Effector CD8-positive, alpha-beta T cell (primary cell): ENCODE data around the gene HOXB6.

Source experiments
- DNase-seq: peaks from one replicate; lab custom pipeline; 2025; lab: John Stamatoyannopoulos, UW

Gene HOXB6

GRCh38 chr17:48621410-48622392, 16.9 kb upstream of the HOXB6 start:
- no peak for DNase-seq

GRCh38 chr17:48620461-48621139, 15.8 kb upstream of the HOXB6 start:
- no peak for DNase-seq

- DNase-seq, result no peak
Observed at GRCh38 chr17:48619826-48620449, 15.2 kb upstream of the HOXB6 start.

- DNase-seq, result peak; percentile 78
Observed at GRCh38 chr17:48618256-48618896, 13.6 kb upstream of the HOXB6 start.

DNA sequence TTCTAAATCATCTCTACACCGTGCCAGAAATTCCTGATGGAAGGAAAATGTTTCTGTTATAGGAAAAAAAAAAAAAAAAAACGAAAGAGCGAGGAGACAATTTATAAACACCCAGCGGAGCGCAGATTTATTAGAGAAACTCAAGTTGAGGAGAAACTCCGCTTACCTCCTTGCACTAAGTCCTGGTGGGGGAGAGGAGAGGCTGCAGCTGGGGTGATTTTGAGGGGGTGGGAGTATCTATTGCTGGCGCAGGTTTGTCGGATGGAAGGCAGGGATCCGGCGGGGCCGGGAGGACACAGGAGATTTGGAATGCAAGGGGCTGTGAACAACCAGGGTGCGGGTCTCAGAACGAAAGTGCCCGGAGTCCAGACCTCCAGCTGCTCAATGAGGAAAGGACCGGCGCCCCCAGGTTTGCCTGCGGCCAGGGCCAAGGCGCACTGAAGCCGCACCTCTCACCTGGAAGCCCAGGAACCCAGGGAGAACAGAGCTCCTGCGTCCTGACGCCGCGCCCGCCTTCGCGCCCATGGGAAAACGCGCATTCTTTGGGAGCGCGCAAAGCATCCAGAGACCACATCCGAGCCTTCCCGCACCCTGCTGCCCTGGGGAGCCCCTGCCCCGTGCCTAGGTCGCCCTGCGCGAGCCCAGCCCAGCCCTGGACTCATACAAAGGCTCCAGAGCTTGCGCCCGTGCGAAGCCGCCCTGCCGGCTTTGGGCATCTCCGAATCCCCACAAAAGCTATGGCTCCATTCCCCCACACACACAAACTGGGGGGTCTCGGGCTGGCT, 12.9 kb upstream of the HOXB6 start:
- DNase-seq, result no peak

DNA sequence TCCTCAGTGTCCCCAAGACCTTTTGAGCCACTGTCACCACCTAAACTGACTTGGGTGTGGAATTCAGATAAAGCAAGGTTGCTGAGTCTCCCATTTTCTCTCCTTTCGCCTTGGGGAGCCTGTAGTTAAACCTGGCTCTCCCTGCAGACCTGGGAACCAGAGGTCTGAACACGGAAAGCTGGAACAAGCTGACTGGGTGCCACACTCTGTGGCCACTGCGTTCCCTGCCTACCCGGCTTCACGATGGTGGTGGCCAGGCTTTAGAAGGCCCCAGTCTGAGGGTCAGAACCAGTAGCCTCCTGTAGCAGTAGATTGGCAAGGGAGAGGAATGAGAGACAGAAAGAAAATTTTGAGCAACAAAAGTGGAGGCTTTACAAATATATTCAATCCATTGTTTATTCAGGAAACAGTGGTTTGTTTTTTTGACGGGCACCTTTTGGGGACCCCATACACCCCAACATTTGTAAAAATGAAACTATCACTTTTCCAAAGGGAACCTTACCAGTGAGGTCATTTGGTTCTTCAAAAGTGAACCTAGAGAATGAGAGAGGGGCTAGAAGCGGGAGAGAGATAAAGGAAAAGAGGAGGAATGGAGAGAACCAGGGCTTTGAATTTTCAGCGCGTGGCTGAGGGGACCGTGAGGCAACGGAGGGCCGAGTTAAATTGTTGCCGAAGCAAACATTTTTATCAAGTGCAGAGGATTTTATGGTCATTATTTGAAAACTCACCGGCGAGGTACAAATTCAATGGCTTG, 12.1 kb upstream of the HOXB6 start:
- DNase-seq, result no peak

- DNase-seq, result no peak
Observed at GRCh38 chr17:48615963-48616716, 11.4 kb upstream of the HOXB6 start.

DNA sequence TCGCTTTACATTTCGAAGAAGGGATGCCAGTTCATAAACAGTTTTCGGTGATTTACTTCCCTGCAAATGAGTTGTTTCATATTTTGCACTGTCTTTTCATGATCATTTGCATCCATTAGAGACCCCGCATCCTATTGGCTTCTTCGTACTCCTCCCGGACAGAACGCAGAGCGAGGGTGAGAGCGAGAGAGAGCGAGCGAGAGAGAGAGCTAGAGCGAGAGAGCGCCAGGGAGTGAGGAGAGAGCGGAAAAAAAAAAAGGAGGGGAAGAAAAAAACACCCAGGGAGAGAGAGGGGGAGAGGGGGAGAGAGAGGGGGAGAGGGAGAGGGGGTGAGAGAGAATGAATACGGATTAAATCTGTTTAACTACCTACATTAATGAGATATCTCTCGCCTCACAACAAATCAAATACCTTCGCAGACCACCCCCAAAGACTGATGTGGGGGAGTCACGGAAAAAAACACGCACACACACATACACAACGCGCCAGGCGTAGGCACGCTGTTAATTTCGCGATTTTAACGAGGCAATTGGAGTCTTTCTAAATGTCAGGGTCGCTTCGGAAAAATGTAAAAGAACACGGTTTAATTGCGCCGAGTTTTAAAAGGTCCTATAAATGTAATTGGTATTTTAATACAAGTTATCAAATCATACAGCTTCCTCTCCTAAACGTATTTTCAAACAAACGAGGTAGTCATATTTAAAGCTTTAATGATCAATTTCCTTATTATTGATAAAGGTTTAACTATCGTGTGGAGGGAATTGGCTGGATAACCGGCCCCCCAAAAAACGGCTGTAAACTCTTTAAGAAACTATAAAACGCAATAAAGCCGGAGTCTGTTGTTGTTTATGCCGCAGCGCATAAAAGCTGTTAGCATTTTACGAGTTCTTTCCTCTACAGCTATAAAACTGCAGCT, 10.5 kb upstream of the HOXB6 start, which contains the start of gene HOXB8:
TSS of gene HOXB8 (minus strand) at position 246 of the 916 bp plus-strand sequence. CDS start 588 bp downstream, outside the sequence.
- no peak for DNase-seq

- no peak for DNase-seq
Observed at GRCh38 chr17:48613862-48614694, 9.3 kb upstream of the HOXB6 start.

GRCh38 chr17:48612854-48613691, 8.3 kb upstream of the HOXB6 start:
- DNase-seq, result peak; percentile 33

DNA sequence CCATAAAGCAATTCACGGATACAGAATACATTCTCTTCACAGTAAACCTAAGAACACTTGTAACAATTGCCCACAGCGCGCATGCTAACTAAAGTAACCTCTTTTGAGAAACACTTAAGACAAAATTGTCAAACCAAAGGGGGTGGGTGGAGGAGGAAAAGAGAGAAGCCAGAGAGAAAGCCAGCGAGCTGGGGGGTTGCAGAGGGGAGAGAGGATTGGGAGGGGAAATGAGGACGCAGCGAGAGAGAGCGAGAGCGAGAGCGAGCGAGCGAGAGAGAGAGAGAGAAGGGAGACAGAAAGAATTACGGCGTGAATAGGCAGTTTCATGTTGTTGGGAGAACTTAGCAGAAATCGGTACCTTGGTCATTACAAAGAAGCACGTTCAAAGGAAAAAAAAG, 7.7 kb upstream of the HOXB6 start:
- no peak for DNase-seq

- no peak for DNase-seq
Observed at GRCh38 chr17:48611681-48612455, 7.1 kb upstream of the HOXB6 start.

DNA sequence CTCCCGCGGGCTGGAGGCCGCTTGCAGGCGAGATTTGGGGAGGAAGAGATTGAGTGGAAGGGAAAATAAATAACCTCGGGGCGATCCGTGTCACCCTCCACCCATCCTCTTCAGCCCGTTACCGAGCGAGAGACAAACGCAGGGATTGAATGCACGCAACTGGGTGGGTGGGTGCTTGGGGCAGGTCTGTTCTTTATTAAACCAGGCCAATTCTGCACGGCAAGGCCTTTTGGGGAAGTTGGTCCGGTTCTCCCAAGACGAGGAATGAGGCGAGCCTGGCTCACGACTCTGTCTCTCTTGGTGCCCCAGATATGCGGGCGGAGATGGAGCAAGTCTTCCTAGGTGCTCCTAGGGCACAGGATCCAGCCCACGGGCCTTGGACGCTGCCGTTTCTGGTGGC, 6.4 kb upstream of the HOXB6 start:
- no peak for DNase-seq

DNA sequence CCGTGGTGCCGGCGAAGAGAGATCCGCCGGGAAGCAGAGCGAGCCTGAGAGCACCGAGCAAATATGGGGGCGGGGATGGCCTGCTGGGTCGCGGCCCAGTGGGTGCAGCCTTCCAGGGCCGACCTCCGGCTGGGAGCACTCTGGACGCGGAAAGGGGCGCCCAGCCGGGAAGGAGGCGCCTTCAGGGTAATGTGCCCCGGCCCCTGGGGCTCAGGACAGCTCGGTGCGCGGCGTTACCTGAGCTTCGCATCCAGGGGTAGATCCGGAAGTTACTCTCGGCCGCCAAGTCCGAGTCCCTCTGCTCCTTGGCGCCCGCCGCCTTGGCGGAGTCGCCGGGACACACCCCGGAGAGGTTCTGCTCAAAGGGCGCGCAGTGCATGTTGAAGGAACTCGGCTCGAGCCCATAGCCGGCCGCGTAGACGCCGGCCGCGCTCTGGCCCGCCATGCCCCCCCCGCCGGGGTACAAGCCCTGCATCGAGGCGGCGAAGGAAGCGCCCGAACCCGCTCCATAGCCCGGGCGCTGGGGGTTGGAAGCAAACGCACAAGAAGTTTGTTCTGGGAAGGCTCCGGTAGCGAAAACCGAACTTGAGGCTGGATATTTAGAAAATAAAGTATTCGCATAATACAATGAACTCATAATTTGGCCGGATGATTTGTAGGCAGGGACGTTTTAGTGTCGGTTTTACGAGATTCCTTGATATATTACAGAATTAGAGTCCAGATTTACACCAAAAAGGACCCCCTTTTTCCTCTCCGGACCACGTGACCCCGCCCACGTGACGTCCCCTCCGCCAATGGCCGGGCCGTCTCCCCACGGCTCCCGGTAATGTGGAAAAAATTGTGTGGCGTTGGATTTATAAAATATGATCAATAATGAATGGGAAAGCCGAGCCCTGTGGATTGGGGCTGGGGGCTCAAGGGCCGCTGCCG, 5.8 kb upstream of the HOXB6 start, which contains the start of gene HOXB7:
TSS of gene HOXB7 (minus strand) at position 736 of the 930 bp plus-strand sequence. CDS start at position 637, 99 bp downstream.
- peak; percentile 56 for DNase-seq
